Mesothelial cell of epicardium (in vitro differentiated cells): Measurements from ENCODE around the gene TMEM196. TPM values are rescaled to one million over a fixed set of nuclear protein-coding genes. Genes with fewer than 3 reads are reported as not detected.

Experiments used
- DNase-seq, 2 experiments: peaks; one replicate each; pipeline ENCODE4 v3.0.0; 2021; ENCODE audit warnings: low spot score in 2 of 2; ENCODE audit not compliant: unreplicated experiment in 2 of 2
- H3K27ac Mint-ChIP-seq: 2 replicates; pipeline ENCODE4 v1.8.0; 2021; ENCODE audit warnings: mixed read lengths
- H3K27me3 Mint-ChIP-seq: 2 replicates; pipeline ENCODE4 v1.8.0; 2021; ENCODE audit warnings: low read depth, mixed read lengths
- H3K36me3 Mint-ChIP-seq: 2 replicates; pipeline ENCODE4 v1.8.0; 2021; ENCODE audit warnings: mixed read lengths
- H3K4me1 Mint-ChIP-seq: 2 replicates; pipeline ENCODE4 v1.8.0; 2021; ENCODE audit warnings: mixed read lengths
- H3K4me3 Mint-ChIP-seq: 2 replicates; pipeline ENCODE4 v1.8.0; 2021; ENCODE audit warnings: mild to moderate bottlenecking, moderate library complexity, mixed read lengths
- H3K9me3 Mint-ChIP-seq: 2 replicates; pipeline ENCODE4 v1.8.0; 2021; ENCODE audit warnings: mixed read lengths
- total RNA-seq: library from RNA; stranded (reverse); gene quantifications from 3 replicates; pipeline ENCODE4 v1.2.1, GENCODE V29; 2021
- TF ChIP-seq, protein P1 (sequence below): fragments of 200-600 bp; sonication (generic); IDR thresholded peaks from one replicate; pipeline ENCODE4 v1.5.0; 2021; ENCODE audit warnings: antibody characterized with exemption; ENCODE audit not compliant: unreplicated experiment

TMEM196 gene
- total RNA-seq, 1 donor from 2014 or later: not detected

DNA sequence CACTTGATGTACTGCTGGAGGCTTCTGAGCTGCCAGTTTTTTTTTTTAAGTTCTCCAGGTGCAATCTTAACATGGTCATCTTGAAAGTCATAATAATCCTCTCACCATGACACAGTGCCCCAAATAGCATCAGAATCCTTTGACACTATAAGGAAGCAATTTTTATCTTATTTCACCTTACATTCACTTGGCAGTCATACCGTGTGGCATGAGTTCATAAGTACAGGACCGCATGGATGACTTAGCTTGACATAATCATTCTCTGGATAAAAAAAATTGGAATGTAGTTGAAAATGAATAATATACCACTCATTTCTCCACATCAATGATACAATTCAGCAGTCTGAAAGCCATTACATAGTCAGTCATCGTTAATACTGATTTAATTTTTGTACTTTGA is 25.6 kb upstream of the TMEM196 start:
- H3K27me3 Mint-ChIP-seq: peaks cover 10% of the 10 kb centered on the region

DNA sequence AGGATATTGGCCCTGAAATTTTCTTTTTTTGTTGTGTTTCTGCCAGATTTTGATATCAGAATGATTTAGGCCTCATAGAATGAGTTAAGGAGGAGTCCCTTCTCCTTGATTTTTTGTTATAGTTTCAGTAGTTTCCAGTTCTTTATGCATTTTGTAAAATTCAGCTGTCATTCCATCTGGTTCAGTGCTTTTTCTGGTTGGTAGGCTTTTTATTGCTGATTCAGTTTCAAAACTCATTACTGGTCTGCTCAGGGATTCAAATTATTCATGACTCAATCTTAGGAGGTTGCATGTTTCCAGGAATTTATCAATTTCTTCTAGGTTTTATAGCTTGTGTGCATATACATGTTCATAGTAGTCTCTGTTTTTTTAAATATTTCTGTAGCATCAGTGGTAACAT is 10.1 kb upstream of the TMEM196 start:
- Mint-ChIP-seq H3K27me3 (peaks cover 4% of the 10 kb centered on the region), H3K27ac (no peak overlapping the region), H3K4me1 (no peaks in the 10 kb centered on the region)

More for the DNA sequence above, 25.6 kb upstream of the TMEM196 start:
- no peaks in the 10 kb centered on the region for H3K9me3 Mint-ChIP-seq
- H3K36me3 Mint-ChIP-seq: no peaks in the 10 kb centered on the region
- no peak overlapping the region for H3K27ac Mint-ChIP-seq
- no peaks in the 10 kb centered on the region for H3K4me1 Mint-ChIP-seq
- H3K4me3 Mint-ChIP-seq: no peak overlapping the region
- TF ChIP-seq, protein P1, sequence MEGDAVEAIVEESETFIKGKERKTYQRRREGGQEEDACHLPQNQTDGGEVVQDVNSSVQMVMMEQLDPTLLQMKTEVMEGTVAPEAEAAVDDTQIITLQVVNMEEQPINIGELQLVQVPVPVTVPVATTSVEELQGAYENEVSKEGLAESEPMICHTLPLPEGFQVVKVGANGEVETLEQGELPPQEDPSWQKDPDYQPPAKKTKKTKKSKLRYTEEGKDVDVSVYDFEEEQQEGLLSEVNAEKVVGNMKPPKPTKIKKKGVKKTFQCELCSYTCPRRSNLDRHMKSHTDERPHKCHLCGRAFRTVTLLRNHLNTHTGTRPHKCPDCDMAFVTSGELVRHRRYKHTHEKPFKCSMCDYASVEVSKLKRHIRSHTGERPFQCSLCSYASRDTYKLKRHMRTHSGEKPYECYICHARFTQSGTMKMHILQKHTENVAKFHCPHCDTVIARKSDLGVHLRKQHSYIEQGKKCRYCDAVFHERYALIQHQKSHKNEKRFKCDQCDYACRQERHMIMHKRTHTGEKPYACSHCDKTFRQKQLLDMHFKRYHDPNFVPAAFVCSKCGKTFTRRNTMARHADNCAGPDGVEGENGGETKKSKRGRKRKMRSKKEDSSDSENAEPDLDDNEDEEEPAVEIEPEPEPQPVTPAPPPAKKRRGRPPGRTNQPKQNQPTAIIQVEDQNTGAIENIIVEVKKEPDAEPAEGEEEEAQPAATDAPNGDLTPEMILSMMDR: no peak
- DNase-seq: no peak

DNA sequence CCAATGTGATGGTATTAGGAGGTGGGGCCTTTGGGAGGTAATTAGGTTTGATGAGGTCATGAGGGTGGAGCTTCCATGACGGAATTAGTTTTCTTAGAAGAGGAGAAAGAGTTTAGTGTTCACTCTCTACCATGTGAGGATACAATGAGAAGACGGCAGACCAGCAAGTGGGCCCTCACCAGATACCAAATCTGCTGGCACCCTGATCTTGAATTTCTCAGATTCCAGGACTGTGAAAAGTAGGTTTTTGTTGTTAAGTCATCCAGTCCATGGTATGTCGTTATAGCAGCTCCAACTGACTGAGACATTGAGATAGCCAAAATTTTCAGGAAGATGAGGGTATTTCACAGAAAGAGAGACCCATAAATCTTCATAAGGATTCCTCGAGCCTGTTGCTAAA is 3.6 kb upstream of the TMEM196 start:
- TF ChIP-seq, protein P1: no peak
- Mint-ChIP-seq H3K9me3 (no peaks in the 10 kb centered on the region), H3K4me3 (no peak overlapping the region)

More for the DNA sequence above, 10.1 kb upstream of the TMEM196 start:
- DNase-seq: no peak
- Mint-ChIP-seq H3K36me3 (no peaks in the 10 kb centered on the region), H3K4me3 (no peak overlapping the region), H3K9me3 (peaks cover 19% of the 10 kb centered on the region)
- TF ChIP-seq, protein P1: no peak

DNA sequence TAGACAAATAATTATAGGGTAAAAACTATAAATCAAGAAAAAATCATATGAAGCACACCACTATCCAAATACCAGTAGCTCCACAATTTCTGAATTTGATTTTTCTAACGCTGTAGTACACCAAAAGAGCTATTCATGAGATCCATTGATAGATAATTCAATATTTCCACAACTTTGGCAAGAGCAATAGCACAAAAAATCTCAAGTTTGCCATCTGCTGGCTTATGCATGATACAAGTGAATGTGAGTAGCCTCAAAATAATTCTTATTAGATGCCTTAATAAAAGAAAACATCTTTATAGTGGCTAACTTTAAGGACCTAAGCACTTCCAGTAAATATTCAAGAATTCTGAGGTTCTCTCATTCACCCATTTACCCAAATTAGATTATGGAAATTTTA is 2.2 kb upstream of the TMEM196 start:
- no peaks in the 10 kb centered on the region for H3K36me3 Mint-ChIP-seq
- TF ChIP-seq, protein P1: no peak
- H3K4me3 Mint-ChIP-seq: no peak overlapping the region
- H3K4me1 Mint-ChIP-seq: peaks cover 14% of the 10 kb centered on the region
- H3K27ac Mint-ChIP-seq: no peak overlapping the region
- H3K27me3 Mint-ChIP-seq: peaks cover 45% of the 10 kb centered on the region
- DNase-seq: no peak
- no peaks in the 10 kb centered on the region for H3K9me3 Mint-ChIP-seq

More for the DNA sequence above, 3.6 kb upstream of the TMEM196 start:
- no peaks in the 10 kb centered on the region for H3K36me3 Mint-ChIP-seq
- H3K27me3 Mint-ChIP-seq: peaks cover 33% of the 10 kb centered on the region
- H3K27ac Mint-ChIP-seq: no peak overlapping the region
- no peak for DNase-seq
- peaks cover 14% of the 10 kb centered on the region for H3K4me1 Mint-ChIP-seq

DNA sequence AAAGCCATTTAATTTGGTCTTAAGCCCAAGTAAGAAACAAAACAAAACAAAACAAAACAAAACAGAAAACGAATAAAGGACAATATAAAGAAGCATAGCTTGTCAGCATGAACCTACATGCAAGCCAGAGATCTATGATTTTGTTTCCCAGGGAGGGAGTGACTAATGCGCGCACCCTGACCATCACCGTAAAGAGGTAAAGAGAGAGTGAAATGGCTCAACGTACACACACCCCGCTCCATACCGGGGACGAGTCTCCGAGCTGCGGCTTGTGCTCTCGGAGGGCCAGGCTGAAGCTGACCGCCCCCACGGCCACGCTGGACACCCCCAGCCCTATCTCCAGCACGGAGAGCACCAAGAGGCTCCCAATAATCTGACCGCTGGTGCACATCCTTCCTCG is 1.1 kb downstream of the TMEM196 start:
- TF ChIP-seq, protein P1: no peak
- peak overlapping the region; percentile 59 for H3K4me3 Mint-ChIP-seq
- H3K27me3 Mint-ChIP-seq: peaks cover 65% of the 10 kb centered on the region
- H3K9me3 Mint-ChIP-seq: no peaks in the 10 kb centered on the region
- DNase-seq: no peak
- peaks cover 14% of the 10 kb centered on the region for H3K4me1 Mint-ChIP-seq
- no peaks in the 10 kb centered on the region for H3K36me3 Mint-ChIP-seq
- H3K27ac Mint-ChIP-seq: no peak overlapping the region

DNA sequence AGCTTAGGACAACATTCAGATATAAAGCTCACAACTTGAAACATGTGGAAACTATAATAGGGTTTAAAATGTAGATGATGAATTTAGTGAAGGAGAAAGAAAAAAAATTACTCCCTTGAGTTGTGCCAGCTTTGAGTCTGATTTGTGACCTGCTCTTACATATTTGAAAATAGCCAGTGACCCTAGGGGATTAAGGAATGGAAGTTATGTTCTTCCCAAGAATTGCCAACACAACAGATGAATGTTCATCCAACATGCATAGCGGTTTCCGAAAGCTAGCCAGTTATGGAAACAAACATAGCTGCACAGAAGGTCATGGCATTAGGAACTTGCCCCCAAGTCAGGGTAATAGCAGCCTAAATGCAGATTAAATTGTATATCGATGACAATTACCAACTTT is 10.8 kb downstream of the TMEM196 start:
- TF ChIP-seq, protein P1: no peak
- Mint-ChIP-seq H3K4me1 (no peaks in the 10 kb centered on the region), H3K27me3 (peaks cover 12% of the 10 kb centered on the region), H3K9me3 (no peaks in the 10 kb centered on the region), H3K27ac (no peak overlapping the region), H3K4me3 (no peak overlapping the region), H3K36me3 (no peaks in the 10 kb centered on the region)
- no peak for DNase-seq
